HG02588 (cell line): ENCODE data around the gene NDUFS1.

Experiments used
- ATAC-seq: cut with Tn5 transposase; IDR thresholded peaks from one replicate; pipeline ENCODE4 v1.9.1; 2021; ENCODE audit warnings: mild to moderate bottlenecking, moderate library complexity; ENCODE audit not compliant: unreplicated experiment

Gene NDUFS1

DNA sequence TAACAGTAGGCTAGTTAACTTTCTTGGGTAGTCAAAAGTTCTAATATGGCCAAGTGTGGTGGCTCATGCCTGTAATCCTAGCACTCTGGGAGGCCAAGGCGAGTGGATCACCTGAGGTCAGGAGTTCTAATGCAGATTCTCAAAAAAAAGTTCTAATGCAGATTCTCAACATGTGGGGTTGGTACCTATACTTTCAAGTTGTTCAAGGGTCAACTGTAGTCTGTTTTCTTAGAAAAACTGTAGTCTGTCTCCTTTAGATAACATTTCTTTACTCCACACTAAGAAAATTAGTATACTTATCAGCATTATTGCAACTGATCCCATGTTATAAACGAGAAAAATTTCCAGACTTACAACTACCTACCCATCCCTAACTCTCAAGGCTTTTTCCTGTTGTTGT, 89.8 kb downstream of the NDUFS1 start:
- no peak for ATAC-seq

DNA sequence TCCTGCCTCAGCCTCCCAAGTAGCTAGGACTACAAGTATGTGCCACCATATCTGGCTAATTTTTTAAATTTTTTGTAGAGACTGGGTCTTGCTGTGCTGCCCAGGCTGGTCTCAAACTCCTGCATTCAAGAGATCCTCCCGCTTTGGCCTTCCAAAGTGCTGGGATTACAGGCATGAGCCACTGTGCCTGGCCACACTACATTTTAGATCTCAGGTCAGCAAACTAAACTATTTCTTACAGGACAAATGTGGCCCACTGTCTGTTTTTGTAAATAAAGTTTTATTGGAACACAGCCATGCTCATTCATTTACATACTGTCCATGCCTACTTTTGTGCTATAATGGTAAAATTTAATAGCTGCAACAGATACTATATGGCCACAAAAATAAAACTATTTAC, 91.0 kb downstream of the NDUFS1 start:
- no peak for ATAC-seq
